GM23338 (cell line): Measurements from ENCODE around the gene SNORC. TPM values are rescaled to one million over a fixed set of nuclear protein-coding genes. Genes with fewer than 3 reads are reported as not detected.

Experiments
- ATAC-seq: fragments of 200-7000 bp; cut with Tn5 transposase; 3 replicates; pipeline ENCODE4 v1.9.1; 2020
- DNase-seq: peaks from one replicate; pipeline ENCODE4 v3.0.0-alpha.2; 2015; ENCODE audit warnings: low spot score
- H2AFZ ChIP-seq: fragments of 200-600 bp; sonication (generic); 2 replicates; pipeline ENCODE4 v1.8.0; 2016; ENCODE audit warnings: antibody characterized with exemption, mild to moderate bottlenecking, moderate library complexity
- H3F3A ChIP-seq: fragments of 200-600 bp; sonication (generic); replicated peaks from 2 replicates; pipeline ENCODE4 v1.8.0; 2017; ENCODE audit warnings: antibody characterized with exemption, mixed run types, low read depth
- H3K27ac ChIP-seq: fragments of 200-600 bp; sonication (generic); 2 replicates; pipeline ENCODE4 v1.6.1; 2016; ENCODE audit warnings: low read depth
- H3K27me3 ChIP-seq: fragments of 200-600 bp; sonication (generic); 2 replicates; pipeline ENCODE4 v1.8.0; 2016; ENCODE audit warnings: mild to moderate bottlenecking, mixed run types, moderate library complexity; ENCODE audit not compliant: insufficient read depth
- H3K36me3 ChIP-seq: fragments of 200-600 bp; sonication (generic); 2 replicates; pipeline ENCODE4 v1.8.0; 2016; ENCODE audit warnings: mild to moderate bottlenecking; ENCODE audit not compliant: insufficient read depth
- H3K4me1 ChIP-seq: fragments of 200-600 bp; sonication (generic); 2 replicates; pipeline ENCODE4 v1.8.0; 2016; ENCODE audit warnings: mild to moderate bottlenecking, moderate library complexity; ENCODE audit not compliant: insufficient read depth
- H3K4me2 ChIP-seq: fragments of 200-600 bp; sonication (generic); 2 replicates; pipeline ENCODE4 v1.7.1; 2017; ENCODE audit warnings: mixed run types
- H3K4me3 ChIP-seq: fragments of 200-600 bp; sonication (generic); 2 replicates; pipeline ENCODE4 v1.6.1; 2016; ENCODE audit warnings: mixed run types
- H3K79me2 ChIP-seq: fragments of 200-600 bp; sonication (generic); replicated peaks from 2 replicates; pipeline ENCODE4 v1.8.0; 2017; ENCODE audit warnings: mild to moderate bottlenecking; ENCODE audit not compliant: insufficient read depth
- H3K9me2 ChIP-seq: fragments of 200-600 bp; sonication (generic); 2 replicates; pipeline ENCODE4 v1.8.0; 2017; ENCODE audit not compliant: insufficient read depth
- H4K20me1 ChIP-seq: fragments of 200-600 bp; sonication (generic); replicated peaks from 2 replicates; pipeline ENCODE4 v1.8.0; 2017; ENCODE audit warnings: mild to moderate bottlenecking; ENCODE audit not compliant: insufficient read depth
- H3K27ac Mint-ChIP-seq: 2 replicates; pipeline ENCODE4 v1.8.0; 2020; ENCODE audit warnings: inconsistent platforms, mild to moderate bottlenecking, moderate library complexity, mixed read lengths
- H3K27me3 Mint-ChIP-seq: 3 replicates; pipeline ENCODE4 v1.8.0; 2022; ENCODE audit warnings: low read depth, mild to moderate bottlenecking, moderate library complexity, mixed read lengths, inconsistent platforms; ENCODE audit not compliant: insufficient read depth, poor library complexity
- H3K36me3 Mint-ChIP-seq: 3 replicates; pipeline ENCODE4 v1.8.0; 2021; ENCODE audit warnings: low read depth, mild to moderate bottlenecking, inconsistent platforms, moderate library complexity, mixed read lengths
- H3K4me1 Mint-ChIP-seq: 3 replicates; pipeline ENCODE4 v1.8.0; 2020; ENCODE audit warnings: mild to moderate bottlenecking, inconsistent platforms, mixed read lengths
- H3K4me3 Mint-ChIP-seq: 3 replicates; pipeline ENCODE4 v1.8.0; 2021; ENCODE audit warnings: moderate library complexity, mild to moderate bottlenecking, inconsistent platforms, mixed read lengths
- H3K9me3 Mint-ChIP-seq: 3 replicates; pipeline ENCODE4 v1.8.0; 2020; ENCODE audit warnings: moderate library complexity, mild to moderate bottlenecking, inconsistent platforms, mixed read lengths
- CREB1 ChIP-seq: fragments of 250-450 bp; sonication (Bioruptor Pico); IDR thresholded peaks from 2 replicates; pipeline ENCODE4 v1.5.0; 2020; ENCODE audit warnings: low read depth, mild to moderate bottlenecking, moderate library complexity
- CTCF ChIP-seq, 2 experiments: fragments of 200-600 bp in 1 of 2; sonication (generic) in 1 of 2; conservative IDR thresholded peaks; 2 replicates each; pipeline versions ENCODE4 v1.5.1 to v1.6.1; 2016 to 2017; ENCODE audit warnings: antibody characterized with exemption in 2 of 2, low read depth in 2 of 2, mild to moderate bottlenecking in 2 of 2, moderate library complexity in 1 of 2
- ETS1 ChIP-seq: IDR thresholded peaks from 2 replicates; pipeline ENCODE4 v1.6.1; 2016; ENCODE audit warnings: antibody characterized with exemption
- EZH2 ChIP-seq: fragments of 200-600 bp; sonication (generic); IDR thresholded peaks from one replicate; pipeline ENCODE4 v1.8.0; 2017; ENCODE audit warnings: antibody characterized with exemption, mild to moderate bottlenecking, low read depth; ENCODE audit not compliant: unreplicated experiment
- EZH2phosphoT487 ChIP-seq: fragments of 200-600 bp; sonication (generic); IDR thresholded peaks from one replicate; pipeline ENCODE4 v1.8.1; 2018; ENCODE audit warnings: antibody characterized with exemption; ENCODE audit not compliant: unreplicated experiment
- JUNB ChIP-seq: IDR thresholded peaks from one replicate; pipeline ENCODE4 v1.6.1; 2016; ENCODE audit warnings: antibody characterized with exemption; ENCODE audit not compliant: unreplicated experiment
- NANOG ChIP-seq: IDR thresholded peaks from 2 replicates; pipeline ENCODE4 v1.6.1; 2016; ENCODE audit warnings: antibody characterized with exemption, borderline replicate concordance
- POLR2AphosphoS5 ChIP-seq: IDR thresholded peaks from 2 replicates; pipeline ENCODE4 v1.6.1; 2016; ENCODE audit warnings: antibody characterized with exemption, low read depth
- REST ChIP-seq: IDR thresholded peaks from one replicate; pipeline ENCODE4 v1.6.1; 2018; ENCODE audit warnings: antibody characterized with exemption; ENCODE audit not compliant: unreplicated experiment
- STAT1 ChIP-seq: IDR thresholded peaks from one replicate; pipeline ENCODE4 v1.6.1; 2016; ENCODE audit warnings: antibody characterized with exemption; ENCODE audit not compliant: unreplicated experiment
- ZNF114 ChIP-seq: fragments of 250-450 bp; sonication (Bioruptor Pico); IDR thresholded peaks from 2 replicates; pipeline ENCODE4 v1.5.0; 2020; ENCODE audit warnings: mild to moderate bottlenecking, moderate library complexity
- ZNF331 ChIP-seq: fragments of 250-450 bp; sonication (Bioruptor Pico); IDR thresholded peaks from 2 replicates; pipeline ENCODE4 v1.5.0; 2020; ENCODE audit warnings: low read depth, mild to moderate bottlenecking, moderate library complexity
- ZNF462 ChIP-seq: fragments of 250-450 bp; sonication (Bioruptor Pico); IDR thresholded peaks from 2 replicates; pipeline ENCODE4 v1.5.0; 2020; ENCODE audit warnings: mild to moderate bottlenecking, moderate library complexity
- polyA plus RNA-seq: library from polyadenylated mRNA; unstranded; fragments of >200 nt; fragmentation: Nextera tagmentation; extraction: Ambion mirVana; gene quantifications from 2 replicates; pipeline ENCODE4 v1.2.1, GENCODE V29; 2016
- total RNA-seq: library from RNA; depleted of rRNA; stranded (reverse); fragments of >200 nt; shearing (Covaris generic); gene quantifications from 2 replicates; pipeline ENCODE4 v1.2.3, GENCODE V29; 2014

SNORC gene
- total and polyA plus RNA-seq, 2 experiments from 2014 or later = 0.80 to 1.6 TPM

DNA sequence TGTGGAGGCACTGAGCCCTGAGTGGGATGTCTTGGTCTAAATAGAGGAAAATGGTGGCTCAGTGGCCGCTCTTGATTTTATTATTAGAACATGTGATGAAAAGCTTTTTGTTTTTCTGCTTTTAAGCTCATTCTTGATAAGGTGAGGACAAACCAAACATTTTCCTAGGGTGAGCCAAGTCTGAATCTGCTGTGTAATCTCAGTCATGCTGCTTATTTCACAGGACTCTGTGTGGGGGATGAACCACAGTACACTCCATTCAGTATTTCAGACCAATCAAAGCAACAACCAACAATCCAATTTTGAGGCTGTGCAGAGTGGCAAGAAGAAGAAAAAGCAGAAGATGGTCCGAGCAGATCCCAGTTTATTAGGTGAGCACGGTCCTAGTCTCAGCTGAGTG is 20.0 kb upstream of the SNORC start:
- no peak overlapping the region for H3K4me3 Mint-ChIP-seq
- H3K36me3 Mint-ChIP-seq = peaks cover 55% of the 10 kb centered on the region
- peaks cover 3% of the 10 kb centered on the region for H3K27me3 Mint-ChIP-seq
- Histone ChIP-seq H3K79me2 (no peaks in the 10 kb centered on the region), H3K27ac (no peak overlapping the region), H3K9me2 (no peaks in the 10 kb centered on the region), H3F3A (no peaks in the 10 kb centered on the region), H3K27me3 (no peaks in the 10 kb centered on the region), H2AFZ (no peak overlapping the region), H3K4me3 (no peak overlapping the region), H3K36me3 (peaks cover 34% of the 10 kb centered on the region), H3K4me1 (no peaks in the 10 kb centered on the region), H3K4me2 (no peak overlapping the region), H4K20me1 (no peaks in the 10 kb centered on the region)
- no peaks in the 10 kb centered on the region for H3K4me1 Mint-ChIP-seq
- no peak for DNase-seq
- no peaks in the 10 kb centered on the region for H3K9me3 Mint-ChIP-seq
- no peak for TF ChIP-seq EZH2phosphoT487
- no peak for TF ChIP-seq ZNF114 (CRISPR knock-in tag)
- TF ChIP-seq REST = no peak
- no peak for TF ChIP-seq ZNF462 (CRISPR knock-in tag)
- TF ChIP-seq CREB1 = no peak
- no peak for TF ChIP-seq ETS1
- TF ChIP-seq JUNB = no peak
- no peak for TF ChIP-seq POLR2AphosphoS5
- TF ChIP-seq NANOG = no peak
- no peak for TF ChIP-seq ZNF331 (CRISPR knock-in tag)
- no peak for TF ChIP-seq EZH2
- TF ChIP-seq STAT1 = no peak
- TF ChIP-seq CTCF (conservative IDR thresholded peaks at IDR 0.05; ENCODE audit: low read depth in 2 of 2) = no peak
- H3K27ac Mint-ChIP-seq = no peak overlapping the region
- no peak for ATAC-seq
